Stimulated activated naive CD4-positive, alpha-beta T cell (primary cell): ENCODE results near the gene GJA1.
A peak's percentile ranks its signal among the peaks of the same experiment; 100 is the strongest.
"Not testable (repeated sequence)": the region's sequence is repeated elsewhere in the genome, so short reads cannot be mapped to it uniquely, and the experiment has no call there.

ENCODE experiments used
- DNase-seq, 6 experiments: peaks; one replicate each; lab custom pipeline; 2025; lab: John Stamatoyannopoulos, UW

Gene GJA1

GRCh38 chr6:121436960-121437850 lies 1.8 kb downstream of the GJA1 start:
- peak in 2 of 6 experiments; percentile 33 to 47 for DNase-seq

- DNase-seq = no peak
Observed at GRCh38 chr6:121437851-121438651, 2.6 kb downstream of the GJA1 start.

- no peak for DNase-seq
Observed at GRCh38 chr6:121438869-121439268, 3.4 kb downstream of the GJA1 start.

GRCh38 chr6:121439475-121439874 lies 4.0 kb downstream of the GJA1 start:
- DNase-seq = no peak

GRCh38 chr6:121439926-121440325 lies 4.5 kb downstream of the GJA1 start:
- no peak for DNase-seq

GRCh38 chr6:121441477-121441876 lies 6.0 kb downstream of the GJA1 start:
- no peak for DNase-seq

GRCh38 chr6:121442576-121442975 lies 7.1 kb downstream of the GJA1 start:
- DNase-seq = no peak

GRCh38 chr6:121443971-121444541 lies 8.6 kb downstream of the GJA1 start:
- DNase-seq = no peak

- not testable (repeated sequence) for DNase-seq
Observed at GRCh38 chr6:121446705-121447104, 11.3 kb downstream of the GJA1 start.

GRCh38 chr6:121447746-121448145 lies 12.3 kb downstream of the GJA1 start:
- not testable (repeated sequence) for DNase-seq

GRCh38 chr6:121448528-121448927 lies 13.1 kb downstream of the GJA1 start:
- DNase-seq = not testable (repeated sequence)

- DNase-seq = no peak
Observed at GRCh38 chr6:121449331-121449730, 13.9 kb downstream of the GJA1 start.

GRCh38 chr6:121450242-121450641 lies 14.8 kb downstream of the GJA1 start:
- no peak for DNase-seq

GRCh38 chr6:121451250-121451649 lies 15.8 kb downstream of the GJA1 start:
- DNase-seq = no peak

GRCh38 chr6:121453191-121453590 lies 17.7 kb downstream of the GJA1 start:
- no peak for DNase-seq

GRCh38 chr6:121460170-121460569 lies 24.7 kb downstream of the GJA1 start:
- DNase-seq = no peak

GRCh38 chr6:121463087-121463486 lies 27.6 kb downstream of the GJA1 start:
- no peak for DNase-seq

- no peak for DNase-seq
Observed at GRCh38 chr6:121465101-121465500, 29.7 kb downstream of the GJA1 start.

- no peak for DNase-seq
Observed at GRCh38 chr6:121479486-121480098, 44.1 kb downstream of the GJA1 start.

- DNase-seq = no peak
Observed at GRCh38 chr6:121480099-121480713, 44.8 kb downstream of the GJA1 start.

GRCh38 chr6:121482004-121482693 lies 46.7 kb downstream of the GJA1 start:
- no peak for DNase-seq
